Measurements from ENCODE around the gene VMO1.
A peak's percentile ranks its signal among the peaks of the same experiment; 100 is the strongest.

VMO1 gene

GRCh38 chr17:4753392-4753791 lies 32.8 kb downstream of the VMO1 start:
- no peak overlapping the region for H4K12ac ChIP-seq (ENCODE audit: low read depth, low read length)
- no peak for DNase-seq
- no peak overlapping the region for H2BK5ac ChIP-seq (ENCODE audit: low read depth, low read length, poor library complexity)
- H3K79me1 ChIP-seq (ENCODE audit: low read length): no peaks in the 10 kb centered on the region
- H3K18ac ChIP-seq (ENCODE audit: low read length): no peak overlapping the region
- no peak overlapping the region for H3K4me3 ChIP-seq (ENCODE audit: low read depth, low read length)
- H3K36me3 ChIP-seq (ENCODE audit: control insufficient read depth in 1 of 2, insufficient read depth in 2 of 2, low read length in 2 of 2): no peaks in the 10 kb centered on the region
- WGBS (ENCODE audit: extremely low coverage, insufficient coverage, insufficient read length): no CpG with 5 or more reads among the region's 1 CpG
- no peak overlapping the region for H2BK12ac ChIP-seq (ENCODE audit: low read length)
- H3K4me2 ChIP-seq (ENCODE audit: low read length): no peak overlapping the region
- no peaks in the 10 kb centered on the region for H3K9me3 ChIP-seq (ENCODE audit: insufficient read depth, low read depth, low read length)
- H3K27me3 ChIP-seq (ENCODE audit: insufficient read depth, low read length): no peaks in the 10 kb centered on the region
- peak overlapping the region; percentile 94 for H3K23ac ChIP-seq (ENCODE audit: low read length)
- no peak overlapping the region for H4K91ac ChIP-seq (ENCODE audit: low read depth, low read length)
- no peak overlapping the region for H3K9ac ChIP-seq (ENCODE audit: low read length)
- no peaks in the 10 kb centered on the region for H3K4me1 ChIP-seq (ENCODE audit: control insufficient read depth in 1 of 2, insufficient read depth in 2 of 2, low read length in 2 of 2)
- H3K27ac ChIP-seq (ENCODE audit: low read depth, low read length): no peak overlapping the region
- H2AK5ac ChIP-seq (ENCODE audit: low read length): no peak overlapping the region
- no peak overlapping the region for H4K8ac ChIP-seq (ENCODE audit: low read depth, low read length)
- H2BK120ac ChIP-seq (ENCODE audit: insufficient read depth, low read length, poor library complexity): no peak overlapping the region
- H3K14ac ChIP-seq (ENCODE audit: low read length): no peak overlapping the region
- no peak overlapping the region for H2AFZ ChIP-seq (ENCODE audit: insufficient read depth, low read length, poor library complexity)
- H3K79me2 ChIP-seq (ENCODE audit: control insufficient read depth, insufficient read depth, low read length, poor library complexity): no peaks in the 10 kb centered on the region
- H3K4ac ChIP-seq (ENCODE audit: low read depth, low read length): no peak overlapping the region

- H3K36me3 ChIP-seq (ENCODE audit: control insufficient read depth in 1 of 2, insufficient read depth in 2 of 2, low read length in 2 of 2): no peaks in the 10 kb centered on the region
- no peak overlapping the region for H3K9ac ChIP-seq (ENCODE audit: low read length)
- H3K27me3 ChIP-seq (ENCODE audit: insufficient read depth, low read length): no peaks in the 10 kb centered on the region
- no peak overlapping the region for H3K14ac ChIP-seq (ENCODE audit: low read length)
- H3K27ac ChIP-seq (ENCODE audit: low read depth, low read length): no peak overlapping the region
- H2AFZ ChIP-seq (ENCODE audit: insufficient read depth, low read length, poor library complexity): no peak overlapping the region
- H2BK5ac ChIP-seq (ENCODE audit: low read depth, low read length, poor library complexity): no peak overlapping the region
- no CpG with 5 or more reads among the region's 5 CpGs for WGBS (ENCODE audit: extremely low coverage, insufficient coverage, insufficient read length)
- H3K4me2 ChIP-seq (ENCODE audit: low read length): no peak overlapping the region
- no peak overlapping the region for H3K18ac ChIP-seq (ENCODE audit: low read length)
- H2BK12ac ChIP-seq (ENCODE audit: low read length): no peak overlapping the region
- no peaks in the 10 kb centered on the region for H3K79me2 ChIP-seq (ENCODE audit: control insufficient read depth, insufficient read depth, low read length, poor library complexity)
- no peak overlapping the region for H4K12ac ChIP-seq (ENCODE audit: low read depth, low read length)
- no peak overlapping the region for H2BK120ac ChIP-seq (ENCODE audit: insufficient read depth, low read length, poor library complexity)
- H3K4me3 ChIP-seq (ENCODE audit: low read depth, low read length): no peak overlapping the region
- H3K4ac ChIP-seq (ENCODE audit: low read depth, low read length): no peak overlapping the region
- H4K91ac ChIP-seq (ENCODE audit: low read depth, low read length): no peak overlapping the region
- no peak overlapping the region for H2AK5ac ChIP-seq (ENCODE audit: low read length)
- H3K79me1 ChIP-seq (ENCODE audit: low read length): no peaks in the 10 kb centered on the region
- no peak for DNase-seq
- H4K8ac ChIP-seq (ENCODE audit: low read depth, low read length): no peak overlapping the region
- no peaks in the 10 kb centered on the region for H3K4me1 ChIP-seq (ENCODE audit: control insufficient read depth in 1 of 2, insufficient read depth in 2 of 2, low read length in 2 of 2)
- H3K9me3 ChIP-seq (ENCODE audit: insufficient read depth, low read depth, low read length): no peaks in the 10 kb centered on the region
- no peak overlapping the region for H3K23ac ChIP-seq (ENCODE audit: low read length)
Observed at GRCh38 chr17:4751932-4752331, 34.2 kb downstream of the VMO1 start.

GRCh38 chr17:4750606-4751005 lies 35.6 kb downstream of the VMO1 start:
- WGBS (ENCODE audit: extremely low coverage, insufficient coverage, insufficient read length): no CpG with 5 or more reads among the region's 3 CpGs
- Histone ChIP-seq H3K27ac (ENCODE audit: low read depth, low read length) (no peak overlapping the region), H2AK5ac (ENCODE audit: low read length) (no peak overlapping the region), H4K8ac (ENCODE audit: low read depth, low read length) (no peak overlapping the region), H3K4me2 (ENCODE audit: low read length) (no peak overlapping the region), H3K4me3 (ENCODE audit: low read depth, low read length) (no peak overlapping the region), H3K4ac (ENCODE audit: low read depth, low read length) (no peak overlapping the region), H3K23ac (ENCODE audit: low read length) (no peak overlapping the region), H2BK120ac (ENCODE audit: insufficient read depth, low read length, poor library complexity) (no peak overlapping the region), H3K9me3 (ENCODE audit: insufficient read depth, low read depth, low read length) (peaks cover 3% of the 10 kb centered on the region), H3K9ac (ENCODE audit: low read length) (no peak overlapping the region), H3K4me1 (ENCODE audit: control insufficient read depth in 1 of 2, insufficient read depth in 2 of 2, low read length in 2 of 2) (no peaks in the 10 kb centered on the region), H4K91ac (ENCODE audit: low read depth, low read length) (no peak overlapping the region), H3K14ac (ENCODE audit: low read length) (no peak overlapping the region), H3K79me2 (ENCODE audit: control insufficient read depth, insufficient read depth, low read length, poor library complexity) (no peaks in the 10 kb centered on the region), H3K27me3 (ENCODE audit: insufficient read depth, low read length) (no peaks in the 10 kb centered on the region), H3K79me1 (ENCODE audit: low read length) (no peaks in the 10 kb centered on the region), H4K12ac (ENCODE audit: low read depth, low read length) (no peak overlapping the region), H2BK5ac (ENCODE audit: low read depth, low read length, poor library complexity) (no peak overlapping the region), H3K36me3 (ENCODE audit: control insufficient read depth in 1 of 2, insufficient read depth in 2 of 2, low read length in 2 of 2) (no peaks in the 10 kb centered on the region), H2BK12ac (ENCODE audit: low read length) (no peak overlapping the region), H3K18ac (ENCODE audit: low read length) (no peak overlapping the region), H2AFZ (ENCODE audit: insufficient read depth, low read length, poor library complexity) (no peak overlapping the region)
- no peak for DNase-seq

GRCh38 chr17:4748686-4749085 lies 37.5 kb downstream of the VMO1 start:
- Histone ChIP-seq H3K23ac (ENCODE audit: low read length) (no peak overlapping the region), H3K4me3 (ENCODE audit: low read depth, low read length) (no peak overlapping the region), H2BK5ac (ENCODE audit: low read depth, low read length, poor library complexity) (no peak overlapping the region), H2AFZ (ENCODE audit: insufficient read depth, low read length, poor library complexity) (no peak overlapping the region), H2BK120ac (ENCODE audit: insufficient read depth, low read length, poor library complexity) (no peak overlapping the region), H4K8ac (ENCODE audit: low read depth, low read length) (no peak overlapping the region), H3K4me2 (ENCODE audit: low read length) (no peak overlapping the region), H3K18ac (ENCODE audit: low read length) (no peak overlapping the region), H3K79me1 (ENCODE audit: low read length) (no peaks in the 10 kb centered on the region), H3K79me2 (ENCODE audit: control insufficient read depth, insufficient read depth, low read length, poor library complexity) (no peaks in the 10 kb centered on the region), H3K9ac (ENCODE audit: low read length) (no peak overlapping the region), H2BK12ac (ENCODE audit: low read length) (no peak overlapping the region), H2AK5ac (ENCODE audit: low read length) (no peak overlapping the region), H3K27ac (ENCODE audit: low read depth, low read length) (no peak overlapping the region), H3K14ac (ENCODE audit: low read length) (no peak overlapping the region), H3K4me1 (ENCODE audit: control insufficient read depth in 1 of 2, insufficient read depth in 2 of 2, low read length in 2 of 2) (peaks cover 2 to 6% of the 10 kb centered on the region in 2 experiments), H3K36me3 (ENCODE audit: control insufficient read depth in 1 of 2, insufficient read depth in 2 of 2, low read length in 2 of 2) (no peaks in the 10 kb centered on the region), H3K4ac (ENCODE audit: low read depth, low read length) (no peak overlapping the region), H4K91ac (ENCODE audit: low read depth, low read length) (no peak overlapping the region), H4K12ac (ENCODE audit: low read depth, low read length) (no peak overlapping the region), H3K9me3 (ENCODE audit: insufficient read depth, low read depth, low read length) (peaks cover 3% of the 10 kb centered on the region), H3K27me3 (ENCODE audit: insufficient read depth, low read length) (peaks cover 6% of the 10 kb centered on the region)
- no CpG with 5 or more reads among the region's 4 CpGs for WGBS (ENCODE audit: extremely low coverage, insufficient coverage, insufficient read length)
- no peak for DNase-seq

All from trophoblast cell (in vitro differentiated cells and primary cell).